Measurements from ENCODE around the gene SCAF11.
"Not testable (repeated sequence)": the region's sequence is repeated elsewhere in the genome, so short reads cannot be mapped to it uniquely, and the experiment has no call there.

DNA sequence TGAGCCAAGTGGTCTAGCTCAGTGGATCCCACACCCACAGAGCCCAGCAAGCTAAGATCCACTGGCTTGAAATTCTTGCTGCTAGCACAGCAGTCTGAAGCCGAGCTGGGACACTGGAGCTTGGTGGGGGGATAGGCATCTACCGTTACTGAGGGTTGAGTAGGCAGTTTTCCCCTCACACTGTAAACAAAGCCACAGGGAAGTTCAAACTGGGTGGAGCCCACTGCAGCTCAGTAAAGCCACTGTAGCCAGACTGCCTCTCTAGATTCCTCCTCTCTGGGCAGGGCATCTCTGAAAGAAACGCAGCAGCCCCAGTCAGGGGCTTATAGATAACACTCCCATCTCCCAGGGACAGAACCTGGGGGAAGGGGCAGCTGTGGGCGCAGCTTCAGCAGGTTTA, 46.7 kb upstream of the SCAF11 start:
- TF ChIP-seq, protein P1, sequence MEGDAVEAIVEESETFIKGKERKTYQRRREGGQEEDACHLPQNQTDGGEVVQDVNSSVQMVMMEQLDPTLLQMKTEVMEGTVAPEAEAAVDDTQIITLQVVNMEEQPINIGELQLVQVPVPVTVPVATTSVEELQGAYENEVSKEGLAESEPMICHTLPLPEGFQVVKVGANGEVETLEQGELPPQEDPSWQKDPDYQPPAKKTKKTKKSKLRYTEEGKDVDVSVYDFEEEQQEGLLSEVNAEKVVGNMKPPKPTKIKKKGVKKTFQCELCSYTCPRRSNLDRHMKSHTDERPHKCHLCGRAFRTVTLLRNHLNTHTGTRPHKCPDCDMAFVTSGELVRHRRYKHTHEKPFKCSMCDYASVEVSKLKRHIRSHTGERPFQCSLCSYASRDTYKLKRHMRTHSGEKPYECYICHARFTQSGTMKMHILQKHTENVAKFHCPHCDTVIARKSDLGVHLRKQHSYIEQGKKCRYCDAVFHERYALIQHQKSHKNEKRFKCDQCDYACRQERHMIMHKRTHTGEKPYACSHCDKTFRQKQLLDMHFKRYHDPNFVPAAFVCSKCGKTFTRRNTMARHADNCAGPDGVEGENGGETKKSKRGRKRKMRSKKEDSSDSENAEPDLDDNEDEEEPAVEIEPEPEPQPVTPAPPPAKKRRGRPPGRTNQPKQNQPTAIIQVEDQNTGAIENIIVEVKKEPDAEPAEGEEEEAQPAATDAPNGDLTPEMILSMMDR (IDR thresholded peaks at IDR 0.05; ENCODE audit: low read depth, low read length), result not testable (repeated sequence)
- TF ChIP-seq POLR2A (IDR thresholded peaks at IDR 0.05; ENCODE audit: extremely low read depth, insufficient read length); MYC (IDR thresholded peaks at IDR 0.05; ENCODE audit: low read depth, low read length): not testable (repeated sequence)

Measured in NB4 (cell line).